PC-9 (cell line): ENCODE results near the gene UBE2V1.

Experiments
- EZH2 ChIP-seq: fragments of 200-600 bp; sonication (generic); IDR thresholded peaks from 2 replicates; pipeline ENCODE4 v1.8.0; 2017; ENCODE audit warnings: antibody characterized with exemption, low read depth
- TF ChIP-seq, protein P1 (sequence below): fragments of 200-600 bp; sonication (generic); conservative IDR thresholded peaks from 2 replicates; pipeline ENCODE4 v1.6.1; 2017; ENCODE audit warnings: mixed run types, antibody characterized with exemption, mild to moderate bottlenecking, moderate library complexity

DNA sequence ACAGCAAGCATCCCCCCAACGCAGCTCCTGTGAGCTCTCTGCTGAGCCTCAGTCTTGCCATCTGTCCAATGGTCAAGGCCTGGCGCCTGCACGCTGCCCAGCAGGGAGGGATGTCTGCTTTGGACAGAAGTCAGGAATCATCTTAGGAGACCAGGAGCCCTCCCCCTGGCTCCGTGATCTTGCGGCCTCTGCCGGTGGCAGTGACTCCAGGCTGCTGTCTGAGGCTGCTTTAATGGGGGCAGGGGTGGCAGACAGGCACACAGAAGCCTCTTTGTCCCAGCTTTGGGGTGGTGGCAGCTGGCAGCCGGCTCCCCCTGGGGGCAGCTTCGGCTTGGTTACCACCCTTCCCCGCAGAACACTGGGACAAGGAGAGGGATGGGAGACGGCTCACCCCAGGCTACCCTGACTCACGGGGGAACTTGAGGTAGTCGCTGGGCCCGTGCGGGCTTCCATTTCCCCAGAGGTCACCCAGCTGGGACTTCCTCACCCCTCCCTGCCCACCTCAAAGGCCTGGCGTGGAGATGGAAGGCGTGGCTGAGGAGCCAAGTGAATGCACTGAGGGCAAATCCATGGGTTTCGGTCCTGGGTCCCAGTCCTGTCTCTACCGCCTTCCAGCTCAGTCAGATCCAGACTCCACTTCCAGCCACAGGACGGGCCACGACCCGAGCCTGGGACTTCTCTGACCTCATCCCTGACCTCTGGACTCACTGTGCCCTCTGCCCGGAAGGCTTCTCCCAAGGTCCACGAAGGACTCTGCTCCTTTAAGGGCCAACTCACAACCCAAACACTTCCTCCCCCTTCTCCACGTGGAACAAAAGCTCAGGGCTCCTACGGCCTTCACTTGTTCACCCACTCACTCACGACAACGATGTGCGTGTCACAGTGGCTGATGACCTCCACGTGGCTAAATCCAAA, 25.8 kb upstream of the UBE2V1 start:
- TF ChIP-seq, protein P1, sequence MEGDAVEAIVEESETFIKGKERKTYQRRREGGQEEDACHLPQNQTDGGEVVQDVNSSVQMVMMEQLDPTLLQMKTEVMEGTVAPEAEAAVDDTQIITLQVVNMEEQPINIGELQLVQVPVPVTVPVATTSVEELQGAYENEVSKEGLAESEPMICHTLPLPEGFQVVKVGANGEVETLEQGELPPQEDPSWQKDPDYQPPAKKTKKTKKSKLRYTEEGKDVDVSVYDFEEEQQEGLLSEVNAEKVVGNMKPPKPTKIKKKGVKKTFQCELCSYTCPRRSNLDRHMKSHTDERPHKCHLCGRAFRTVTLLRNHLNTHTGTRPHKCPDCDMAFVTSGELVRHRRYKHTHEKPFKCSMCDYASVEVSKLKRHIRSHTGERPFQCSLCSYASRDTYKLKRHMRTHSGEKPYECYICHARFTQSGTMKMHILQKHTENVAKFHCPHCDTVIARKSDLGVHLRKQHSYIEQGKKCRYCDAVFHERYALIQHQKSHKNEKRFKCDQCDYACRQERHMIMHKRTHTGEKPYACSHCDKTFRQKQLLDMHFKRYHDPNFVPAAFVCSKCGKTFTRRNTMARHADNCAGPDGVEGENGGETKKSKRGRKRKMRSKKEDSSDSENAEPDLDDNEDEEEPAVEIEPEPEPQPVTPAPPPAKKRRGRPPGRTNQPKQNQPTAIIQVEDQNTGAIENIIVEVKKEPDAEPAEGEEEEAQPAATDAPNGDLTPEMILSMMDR, result no peak
- TF ChIP-seq EZH2, result no peak
